GM21447 (cell line): Measurements from ENCODE around the gene GNB3.

Source experiments
- ATAC-seq: cut with Tn5 transposase; IDR thresholded peaks from one replicate; pipeline ENCODE4 v1.9.1; 2021; ENCODE audit not compliant: unreplicated experiment

The GNB3 gene

GRCh38 chr12:6840761-6841515 is at the start of gene GNB3:
Gene GNB3, plus strand, starts transcription at chr12:6840925. Its CDS starts 363 bp downstream, at chr12:6841288.
- ATAC-seq = no peak

- ATAC-seq = no peak
Observed at GRCh38 chr12:6791931-6792520, 48.7 kb upstream of the GNB3 start.

DNA sequence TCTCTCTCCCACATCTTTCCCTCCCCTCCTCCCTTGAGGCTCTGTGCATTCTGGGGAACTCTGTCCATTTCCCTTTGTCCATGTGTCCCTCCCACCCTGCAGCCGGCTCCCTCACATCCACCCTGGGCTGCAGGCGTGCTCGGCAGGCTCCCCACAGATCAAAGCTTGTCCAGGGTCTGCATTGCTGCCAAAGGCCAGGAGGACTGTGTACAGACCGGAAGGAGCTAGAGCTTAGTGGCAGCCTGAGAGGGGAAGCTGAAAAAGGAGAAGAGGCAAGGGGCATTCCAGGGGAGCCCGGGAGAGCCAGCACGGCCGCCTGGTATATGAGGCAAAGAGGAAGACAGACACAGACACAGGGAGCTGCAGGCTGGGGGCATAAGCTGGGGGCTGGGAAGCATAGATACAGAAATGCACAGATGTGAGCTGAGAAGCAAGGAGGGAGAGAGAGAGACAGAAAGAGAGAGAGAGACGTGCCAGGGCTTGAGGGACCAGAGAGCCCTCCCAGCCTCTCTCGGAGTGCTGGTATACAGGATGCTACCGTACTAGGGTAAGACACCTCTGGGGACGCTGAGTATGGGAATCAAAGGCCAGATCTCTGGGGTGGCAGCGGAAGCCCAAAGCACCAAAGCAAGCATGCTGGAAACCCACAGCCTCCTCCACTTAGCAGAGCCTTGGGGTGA is 48.1 kb upstream of the GNB3 start:
- peak; percentile 57 for ATAC-seq

GRCh38 chr12:6795088-6795487 is 45.6 kb upstream of the GNB3 start:
- ATAC-seq = no peak

- no peak for ATAC-seq
Observed at GRCh38 chr12:6796576-6796975, 44.1 kb upstream of the GNB3 start.

DNA sequence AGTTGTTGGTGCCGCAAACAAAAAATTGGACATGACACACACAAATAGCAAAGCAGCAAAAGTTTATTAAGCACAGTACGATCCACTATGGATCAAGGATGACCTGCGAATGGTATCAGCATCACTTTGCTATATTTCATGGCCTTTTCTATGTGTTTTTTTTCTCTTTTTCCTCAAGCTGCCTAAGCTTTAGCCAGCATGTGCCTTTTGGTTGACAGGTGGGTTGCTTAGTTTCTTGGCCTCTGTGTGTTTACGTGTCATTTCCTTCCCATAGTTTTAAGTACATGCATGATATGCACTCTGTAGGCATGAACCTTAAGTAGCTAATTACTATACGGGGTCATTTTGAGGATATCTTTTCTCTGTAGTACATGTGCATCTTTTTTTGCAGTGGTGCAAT is 41.6 kb upstream of the GNB3 start:
- no peak for ATAC-seq

- no peak for ATAC-seq
Observed at GRCh38 chr12:6807170-6807569, 33.6 kb upstream of the GNB3 start.

- no peak for ATAC-seq
Observed at GRCh38 chr12:6809056-6809455, 31.7 kb upstream of the GNB3 start.

DNA sequence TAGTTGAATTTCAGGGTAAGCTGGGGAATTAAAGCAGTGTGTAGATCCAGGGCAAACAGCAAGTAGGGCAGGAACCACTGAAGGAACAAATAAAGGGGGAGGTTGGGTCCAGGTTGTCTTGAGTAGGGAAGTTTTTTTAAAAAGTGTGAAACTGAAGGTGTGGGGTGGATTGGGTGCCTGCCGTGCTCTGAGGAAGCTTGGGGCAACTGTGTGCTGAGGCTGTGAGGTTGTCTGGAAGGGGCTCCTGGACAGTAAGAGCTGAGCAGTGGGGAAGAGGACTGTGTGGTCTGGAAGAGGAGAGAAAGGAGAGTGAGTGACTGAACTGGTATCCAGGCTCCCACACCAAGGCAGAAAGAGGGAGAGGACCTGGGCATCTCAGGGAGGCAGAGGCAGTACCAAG is 30.0 kb upstream of the GNB3 start:
- ATAC-seq = no peak

DNA sequence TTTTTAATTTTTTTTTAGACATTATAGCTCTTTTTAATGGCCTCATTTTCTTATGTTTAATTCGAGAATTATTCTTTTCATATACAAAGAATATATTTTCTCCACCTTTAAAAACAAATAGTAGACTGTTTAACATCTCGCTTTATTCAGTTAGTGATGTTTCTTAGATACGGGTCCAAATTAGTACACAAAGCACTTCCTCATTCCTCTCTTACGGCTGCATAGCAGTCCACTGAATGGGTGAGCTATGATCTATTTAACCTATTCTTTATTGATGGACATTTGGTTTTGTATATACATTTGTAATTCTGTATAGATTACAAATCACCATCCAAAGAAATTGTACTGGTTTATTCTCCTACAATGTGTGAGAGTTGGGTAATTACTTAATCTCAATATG is 27.4 kb upstream of the GNB3 start:
- ATAC-seq = no peak

DNA sequence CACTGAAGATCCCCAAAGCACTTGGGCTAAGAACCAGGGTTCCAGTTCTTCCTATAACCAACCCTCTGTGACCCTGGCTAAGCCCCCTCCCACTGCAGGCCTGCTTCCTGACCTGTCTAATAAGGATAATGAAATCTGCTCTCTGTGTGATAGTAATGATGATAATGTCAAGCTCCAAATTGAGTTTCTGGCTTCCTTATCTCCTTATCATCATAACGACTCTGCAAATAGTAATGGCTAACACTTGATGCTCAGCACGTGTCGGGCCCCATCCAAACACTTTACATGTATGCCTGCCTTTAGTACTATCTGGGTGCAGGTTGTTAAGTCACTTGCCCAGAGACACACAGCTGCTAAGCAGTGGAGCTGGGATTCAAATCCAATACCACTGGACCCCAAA is 24.1 kb upstream of the GNB3 start:
- no peak for ATAC-seq

GRCh38 chr12:6817098-6817497 is 23.6 kb upstream of the GNB3 start:
- no peak for ATAC-seq

DNA sequence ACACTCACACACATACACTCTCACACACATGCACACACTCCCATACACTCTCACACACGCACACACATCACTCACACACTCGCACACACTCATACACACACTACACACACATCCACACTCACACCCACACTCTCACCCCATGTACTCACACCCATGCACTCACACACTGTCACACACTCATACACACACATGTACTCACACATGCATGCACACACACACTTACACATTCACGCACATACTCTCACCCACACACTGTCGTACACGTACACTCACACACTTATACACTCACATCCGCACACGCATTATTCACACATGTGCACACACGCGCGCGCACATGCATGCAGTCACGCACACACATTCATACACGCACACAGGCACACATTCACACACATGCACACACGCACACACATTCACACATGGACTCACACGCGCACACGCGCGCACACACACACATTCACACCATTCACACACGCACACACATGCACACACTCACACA is 23.0 kb upstream of the GNB3 start:
- ATAC-seq = no peak

DNA sequence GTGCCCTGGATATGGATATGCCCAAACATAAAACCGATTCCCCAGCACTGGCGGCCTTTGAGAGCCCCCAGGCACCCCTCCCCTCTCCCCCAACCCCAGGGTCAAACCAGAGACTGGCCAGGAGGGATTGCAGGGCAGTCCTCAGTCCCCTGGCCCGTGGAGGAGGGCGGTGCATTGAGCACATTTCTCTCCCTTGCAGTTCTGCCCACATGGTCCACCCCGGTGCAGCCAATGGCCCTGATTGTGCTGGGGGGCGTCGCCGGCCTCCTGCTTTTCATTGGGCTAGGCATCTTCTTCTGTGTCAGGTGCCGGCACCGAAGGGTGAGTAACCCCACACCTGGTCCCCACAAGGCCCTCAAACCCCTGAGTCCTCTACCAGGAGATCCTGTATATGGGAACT is 22.5 kb upstream of the GNB3 start:
- no peak for ATAC-seq

GRCh38 chr12:6818645-6819044 is 22.1 kb upstream of the GNB3 start:
- no peak for ATAC-seq

GRCh38 chr12:6819106-6820030 is 21.4 kb upstream of the GNB3 start:
- ATAC-seq = no peak

- ATAC-seq = no peak
Observed at GRCh38 chr12:6820166-6820565, 20.6 kb upstream of the GNB3 start.

- ATAC-seq = no peak
Observed at GRCh38 chr12:6821591-6822425, 18.9 kb upstream of the GNB3 start, which contains the start of gene GPR162. Gene GPR162, plus strand, starts transcription at chr12:6821821. Its CDS starts 2,078 bp downstream, at chr12:6823899.

DNA sequence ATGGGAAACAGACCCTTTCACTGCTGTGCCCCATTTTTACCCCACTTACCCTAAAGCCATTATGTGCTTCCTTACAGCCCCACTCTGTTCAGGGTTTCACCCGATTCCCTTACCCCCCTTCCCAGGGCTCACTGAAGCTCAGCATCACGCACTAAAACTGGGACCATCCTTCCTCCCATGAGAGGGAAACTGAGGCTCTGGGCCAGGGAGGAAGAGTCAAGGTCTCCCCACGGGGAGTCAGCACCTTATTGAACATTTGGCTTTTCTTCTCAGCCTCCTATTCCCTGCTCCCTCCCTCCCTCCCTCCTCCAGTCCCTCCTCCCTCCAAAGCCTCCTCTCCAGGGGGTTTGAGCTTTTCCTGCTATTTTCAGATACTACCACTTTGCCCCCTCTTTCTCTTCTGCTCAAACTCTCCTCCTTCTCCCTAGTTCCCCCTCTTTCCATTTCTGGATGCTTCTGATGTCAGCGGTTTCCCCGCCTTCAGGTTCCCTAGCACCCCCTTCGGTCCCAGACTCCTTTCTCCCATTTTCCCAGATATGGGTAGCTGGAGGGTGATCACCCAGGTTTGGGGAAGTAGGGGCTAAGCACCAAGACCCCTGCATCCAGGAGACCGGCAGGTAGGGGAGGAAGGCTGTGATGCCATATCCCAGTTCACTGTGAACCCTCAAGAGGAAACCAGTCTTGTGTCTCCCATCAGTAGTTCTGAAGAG is 18.1 kb upstream of the GNB3 start:
- ATAC-seq = no peak
